SJCRH30 (cell line): Measurements from ENCODE around the gene FRS2. TPM values are rescaled to one million over a fixed set of nuclear protein-coding genes. Genes with fewer than 3 reads are reported as not detected.

Source experiments
- DNase-seq, 2 experiments: peaks; one replicate each; pipeline ENCODE4 v3.0.0-alpha.2; 2015 to 2020
- H3K27ac ChIP-seq: fragments of 250-450 bp; sonication (Bioruptor Pico); 2 replicates; pipeline ENCODE4 v1.5.1; 2020; ENCODE audit warnings: mild to moderate bottlenecking, moderate library complexity
- H3K27me3 ChIP-seq: fragments of 250-450 bp; sonication (Bioruptor Pico); 2 replicates; pipeline ENCODE4 v1.5.1; 2020; ENCODE audit warnings: mild to moderate bottlenecking, moderate library complexity
- H3K36me3 ChIP-seq: fragments of 250-450 bp; sonication (Bioruptor Pico); 2 replicates; pipeline ENCODE4 v1.5.1; 2020; ENCODE audit warnings: mild to moderate bottlenecking, moderate library complexity
- H3K4me1 ChIP-seq: fragments of 250-450 bp; sonication (Bioruptor Pico); 2 replicates; pipeline ENCODE4 v1.5.1; 2020; ENCODE audit warnings: mild to moderate bottlenecking, moderate library complexity
- H3K4me3 ChIP-seq: fragments of 250-450 bp; sonication (Bioruptor Pico); 2 replicates; pipeline ENCODE4 v1.5.1; 2020; ENCODE audit warnings: mild to moderate bottlenecking, moderate library complexity
- H3K9me3 ChIP-seq: fragments of 250-450 bp; sonication (Bioruptor Pico); replicated peaks from 2 replicates; pipeline ENCODE4 v1.5.1; 2020; ENCODE audit warnings: mild to moderate bottlenecking, moderate library complexity
- total RNA-seq: library from RNA; depleted of rRNA; stranded (reverse); fragments of >200 nt; shearing (Covaris generic); gene quantifications from 2 replicates; pipeline ENCODE4 v1.2.3, GENCODE V29; 2014; rRNA removed

FRS2 gene
- total RNA-seq, 1 experiment from 2014 or later = 28.4 TPM

- peaks cover 4% of the 10 kb centered on the region for H3K4me1 ChIP-seq
- H3K27ac ChIP-seq = no peak overlapping the region
- no peaks in the 10 kb centered on the region for H3K9me3 ChIP-seq
- peak in 1 of 2 experiments; percentile 33 for DNase-seq
- no peaks in the 10 kb centered on the region for H3K27me3 ChIP-seq
- H3K4me3 ChIP-seq = no peak overlapping the region
- H3K36me3 ChIP-seq = no peaks in the 10 kb centered on the region
Measured at GRCh38 chr12:69619050-69619449, 148.9 kb downstream of the FRS2 start.

DNA sequence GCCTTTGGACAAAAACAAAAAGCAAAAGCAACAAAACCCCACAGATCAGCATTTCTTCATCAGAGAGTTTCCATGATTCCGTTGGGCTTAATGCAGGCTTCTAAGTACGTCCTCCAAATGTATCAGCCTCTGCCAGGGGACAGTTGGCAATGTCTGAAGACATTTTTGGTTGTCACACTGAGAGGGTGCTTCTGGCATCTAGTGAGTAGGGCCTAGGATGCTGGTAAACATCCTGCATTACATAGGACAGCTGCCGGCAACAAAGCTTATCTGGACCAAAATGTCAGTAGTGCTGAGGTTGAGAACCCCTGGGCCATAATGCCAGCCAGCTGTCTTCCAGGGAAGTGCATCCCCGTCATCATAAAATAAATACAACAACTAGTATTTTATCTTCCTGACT, 149.9 kb downstream of the FRS2 start:
- Histone ChIP-seq H3K4me1 (peaks cover 4% of the 10 kb centered on the region), H3K4me3 (no peak overlapping the region), H3K27ac (no peak overlapping the region), H3K36me3 (no peaks in the 10 kb centered on the region), H3K9me3 (no peaks in the 10 kb centered on the region), H3K27me3 (no peaks in the 10 kb centered on the region)
- DNase-seq = peak in 1 of 2 experiments; percentile 29

GRCh38 chr12:69620921-69621320, 150.7 kb downstream of the FRS2 start:
- H3K36me3 ChIP-seq = no peaks in the 10 kb centered on the region
- no peaks in the 10 kb centered on the region for H3K9me3 ChIP-seq
- H3K4me3 ChIP-seq = no peak overlapping the region
- no peak for DNase-seq
- no peak overlapping the region for H3K27ac ChIP-seq
- H3K27me3 ChIP-seq = no peaks in the 10 kb centered on the region
- peaks cover 4% of the 10 kb centered on the region for H3K4me1 ChIP-seq

DNA sequence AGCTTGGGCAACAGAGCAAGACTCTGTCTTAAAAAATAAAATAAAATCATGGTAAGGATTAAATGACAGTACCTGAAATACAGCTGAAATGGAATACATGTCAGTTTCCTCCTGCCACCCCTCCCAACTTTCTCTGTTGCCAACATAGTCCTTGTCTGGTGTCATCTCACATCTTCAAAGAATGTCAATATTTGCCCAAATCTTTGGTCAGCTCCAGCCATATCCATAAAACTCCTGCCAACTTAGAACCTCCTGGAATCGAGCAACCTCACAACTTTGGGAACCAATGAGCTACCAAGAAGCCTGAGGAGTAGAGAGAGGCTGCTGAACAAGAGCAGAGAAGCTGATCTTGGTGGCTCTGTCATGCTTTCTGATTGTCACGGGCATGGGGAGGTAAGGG, 151.4 kb downstream of the FRS2 start:
- H3K9me3 ChIP-seq = no peaks in the 10 kb centered on the region
- H3K4me3 ChIP-seq = no peak overlapping the region
- DNase-seq = no peak
- no peaks in the 10 kb centered on the region for H3K27me3 ChIP-seq
- H3K27ac ChIP-seq = no peak overlapping the region
- peaks cover 4% of the 10 kb centered on the region for H3K4me1 ChIP-seq
- no peaks in the 10 kb centered on the region for H3K36me3 ChIP-seq

GRCh38 chr12:69623970-69624369, 153.8 kb downstream of the FRS2 start:
- Histone ChIP-seq H3K9me3 (no peaks in the 10 kb centered on the region), H3K27me3 (no peaks in the 10 kb centered on the region), H3K36me3 (no peaks in the 10 kb centered on the region), H3K4me3 (no peak overlapping the region), H3K4me1 (peaks cover 4% of the 10 kb centered on the region), H3K27ac (no peak overlapping the region)
- DNase-seq = peak; percentile 72 to 82

GRCh38 chr12:69627501-69627900, 157.3 kb downstream of the FRS2 start:
- DNase-seq = no peak
- no peaks in the 10 kb centered on the region for H3K9me3 ChIP-seq
- H3K4me3 ChIP-seq = no peak overlapping the region
- H3K27me3 ChIP-seq = no peaks in the 10 kb centered on the region
- H3K27ac ChIP-seq = no peak overlapping the region
- H3K36me3 ChIP-seq = no peaks in the 10 kb centered on the region
- H3K4me1 ChIP-seq = peaks cover 4% of the 10 kb centered on the region

Other genes with a start within 250 kb of the FRS2 start
- 92.9 and 123 TPM in 2 replicates for gene CPSF6, start 230.8 kb upstream of the FRS2 start, total RNA-seq
- gene LYZ, start 122.0 kb upstream of the FRS2 start, total RNA-seq = 0.10 TPM in 1 of 2 replicates, not detected in the other
- 30.3 and 34.2 TPM in 2 replicates for gene YEATS4, start 110.6 kb upstream of the FRS2 start, total RNA-seq
- 355 and 361 TPM in 2 replicates for gene CCT2, start 115.1 kb downstream of the FRS2 start, total RNA-seq
- gene LRRC10, start 140.5 kb downstream of the FRS2 start, total RNA-seq = not detected in 2 replicates
- 0.05 TPM in 1 of 2 replicates, not detected in the other for gene BEST3, start 228.9 kb downstream of the FRS2 start, total RNA-seq